A673 (cell line): ENCODE measurements around the gene NAGA.
A peak's percentile ranks its signal among the peaks of the same experiment; 100 is the strongest.

Source experiments
- CTCF ChIP-seq: fragments of 300-800, 200-600 bp; sonication (generic); conservative IDR thresholded peaks from 2 replicates; pipeline ENCODE4 v1.5.1; 2017; ENCODE audit warnings: low read depth, mild to moderate bottlenecking, antibody characterized with exemption, low read length, moderate library complexity, mixed read lengths
- EZH2 ChIP-seq: fragments of 200-600 bp; sonication (generic); IDR thresholded peaks from 2 replicates; pipeline ENCODE4 v1.6.1; 2017; ENCODE audit warnings: borderline replicate concordance, low read depth, mild to moderate bottlenecking, mixed read lengths, antibody characterized with exemption, low read length; ENCODE audit not compliant: poor library complexity, severe bottlenecking

- no peak for TF ChIP-seq EZH2
- TF ChIP-seq CTCF: 0 out of 2 replicates have a peak, but pooled peaks have one; percentile 17
Observed at GRCh38 chr22:42111798-42112197, 41.2 kb upstream of the NAGA start.
